Activated T-cell treated with anti-CD3 and anti-CD28 coated beads for 4 hours (primary cell): ENCODE measurements around the gene CNR2.
"Not testable (repeated sequence)": the region's sequence is repeated elsewhere in the genome, so short reads cannot be mapped to it uniquely, and the experiment has no call there.

Source experiments
- DNase-seq: peaks from one replicate; pipeline ENCODE4 v3.0.0-alpha.2; 2020

The CNR2 gene

GRCh38 chr1:23916209-23917131, 3.3 kb upstream of the CNR2 start:
- no peak for DNase-seq

- DNase-seq, result no peak
Observed at GRCh38 chr1:23915466-23915865, 2.3 kb upstream of the CNR2 start.

GRCh38 chr1:23914921-23915320, 1.8 kb upstream of the CNR2 start:
- no peak for DNase-seq

- no peak for DNase-seq
Observed at GRCh38 chr1:23911921-23912320, 1.2 kb downstream of the CNR2 start.

GRCh38 chr1:23910553-23911246, 2.5 kb downstream of the CNR2 start:
- DNase-seq, result no peak

- DNase-seq, result no peak
Observed at GRCh38 chr1:23910144-23910543, 3.0 kb downstream of the CNR2 start.

GRCh38 chr1:23909412-23909811, 3.8 kb downstream of the CNR2 start:
- DNase-seq, result no peak

- peak; percentile 5 for DNase-seq
Observed at GRCh38 chr1:23908453-23909341, 4.5 kb downstream of the CNR2 start.

- DNase-seq, result no peak
Observed at GRCh38 chr1:23906731-23907130, 6.4 kb downstream of the CNR2 start.

GRCh38 chr1:23905461-23906025, 7.6 kb downstream of the CNR2 start:
- no peak for DNase-seq

- no peak for DNase-seq
Observed at GRCh38 chr1:23904748-23905357, 8.3 kb downstream of the CNR2 start.

- DNase-seq, result no peak
Observed at GRCh38 chr1:23903754-23904153, 9.4 kb downstream of the CNR2 start.

GRCh38 chr1:23902321-23903278, 10.6 kb downstream of the CNR2 start:
- no peak for DNase-seq

GRCh38 chr1:23900017-23900416, 13.1 kb downstream of the CNR2 start:
- DNase-seq, result not testable (repeated sequence)

- DNase-seq, result no peak
Observed at GRCh38 chr1:23899070-23899469, 14.1 kb downstream of the CNR2 start.

GRCh38 chr1:23897083-23897482, 16.1 kb downstream of the CNR2 start:
- no peak for DNase-seq

- no peak for DNase-seq
Observed at GRCh38 chr1:23896491-23896890, 16.7 kb downstream of the CNR2 start.

- no peak for DNase-seq
Observed at GRCh38 chr1:23895993-23896392, 17.2 kb downstream of the CNR2 start.

GRCh38 chr1:23895082-23895481, 18.1 kb downstream of the CNR2 start:
- DNase-seq, result no peak

GRCh38 chr1:23889074-23889473, 24.1 kb downstream of the CNR2 start:
- no peak for DNase-seq

GRCh38 chr1:23885222-23885621, 27.9 kb downstream of the CNR2 start:
- DNase-seq, result no peak
